WI38 (cell line): ENCODE data around the gene MAGI1.
"Not testable (repeated sequence)": the region's sequence is repeated elsewhere in the genome, so short reads cannot be mapped to it uniquely, and the experiment has no call there.

ENCODE experiments used
- H3K4me3 ChIP-seq: 2 replicates; pipeline ENCODE4 v1.5.1; 2011; ENCODE audit warnings: low read depth, mild to moderate bottlenecking, control low read depth, low read length
- CTCF ChIP-seq: IDR thresholded peaks from 2 replicates; pipeline ENCODE4 v1.5.1; 2012; ENCODE audit warnings: low read depth, mild to moderate bottlenecking, control low read depth, low read length

Gene MAGI1

GRCh38 chr3:65575376-65575840, 463.3 kb downstream of the MAGI1 start:
- TF ChIP-seq CTCF: no peak
- no peak overlapping the region for H3K4me3 ChIP-seq

GRCh38 chr3:65573548-65574116, 465.1 kb downstream of the MAGI1 start:
- H3K4me3 ChIP-seq: no peak overlapping the region
- no peak for TF ChIP-seq CTCF

- TF ChIP-seq CTCF: no peak
- no peak overlapping the region for H3K4me3 ChIP-seq
Observed at GRCh38 chr3:65572175-65572777, 466.4 kb downstream of the MAGI1 start.

GRCh38 chr3:65569845-65570405, 468.8 kb downstream of the MAGI1 start:
- no peak for TF ChIP-seq CTCF
- no peak overlapping the region for H3K4me3 ChIP-seq

GRCh38 chr3:65569129-65569528, 469.6 kb downstream of the MAGI1 start:
- no peak for TF ChIP-seq CTCF
- no peak overlapping the region for H3K4me3 ChIP-seq

- H3K4me3 ChIP-seq: no peak overlapping the region
- TF ChIP-seq CTCF: no peak
Observed at GRCh38 chr3:65568497-65568896, 470.2 kb downstream of the MAGI1 start.

- not testable (repeated sequence) for H3K4me3 ChIP-seq
Observed at GRCh38 chr3:65565744-65566143, 473.0 kb downstream of the MAGI1 start.
